Right kidney (tissue), 1 donor: ENCODE results near the gene FAM156B.
"Not testable (repeated sequence)": the region's sequence is repeated elsewhere in the genome, so short reads cannot be mapped to it uniquely, and the experiment has no call there.

Source experiments
- DNase-seq: peaks from one replicate; pipeline ENCODE4 v3.0.0-alpha.2; 2016

The FAM156B gene

DNA sequence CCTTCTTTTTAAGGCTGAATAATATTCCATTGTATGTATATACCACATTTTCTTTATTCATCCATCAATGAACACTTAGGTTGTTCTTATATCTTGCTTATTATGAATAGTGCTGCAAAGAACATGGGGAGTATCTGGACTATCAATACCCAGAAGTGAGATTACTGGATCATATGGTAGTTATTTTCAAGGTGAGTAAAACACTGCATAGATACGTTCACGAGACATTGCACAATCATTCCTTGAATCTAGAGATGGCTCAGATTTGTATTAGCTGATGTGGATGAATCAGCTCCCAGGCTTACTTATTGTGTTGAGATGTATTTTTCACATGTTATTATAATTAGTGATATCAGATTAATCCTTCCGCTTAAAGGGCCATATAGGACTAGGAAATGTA, 17.6 kb downstream of the FAM156B start:
- DNase-seq, result not testable (repeated sequence)

DNA sequence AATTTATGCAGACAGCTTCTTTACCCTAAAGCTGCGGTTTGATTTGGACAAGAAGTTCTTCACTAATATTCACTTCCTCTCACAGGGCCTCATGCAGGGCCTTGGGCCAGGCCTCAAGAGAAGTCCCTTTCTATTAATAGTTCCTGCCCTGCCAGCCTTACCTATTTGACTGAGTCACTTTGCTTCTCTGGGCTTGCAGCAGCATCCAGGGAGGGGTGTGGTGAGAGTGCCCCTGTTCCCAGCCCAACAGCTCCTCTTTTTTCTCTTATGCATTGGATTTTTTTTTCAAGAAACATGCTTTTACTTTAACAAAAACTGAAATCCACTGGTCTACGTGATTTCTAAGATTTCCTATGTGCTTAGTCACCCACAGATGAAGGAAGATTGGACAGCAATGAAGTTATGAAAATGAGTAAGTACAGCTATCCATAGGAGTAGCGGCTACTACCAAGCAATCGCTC, 26.7 kb downstream of the FAM156B start:
- DNase-seq, result no peak

DNA sequence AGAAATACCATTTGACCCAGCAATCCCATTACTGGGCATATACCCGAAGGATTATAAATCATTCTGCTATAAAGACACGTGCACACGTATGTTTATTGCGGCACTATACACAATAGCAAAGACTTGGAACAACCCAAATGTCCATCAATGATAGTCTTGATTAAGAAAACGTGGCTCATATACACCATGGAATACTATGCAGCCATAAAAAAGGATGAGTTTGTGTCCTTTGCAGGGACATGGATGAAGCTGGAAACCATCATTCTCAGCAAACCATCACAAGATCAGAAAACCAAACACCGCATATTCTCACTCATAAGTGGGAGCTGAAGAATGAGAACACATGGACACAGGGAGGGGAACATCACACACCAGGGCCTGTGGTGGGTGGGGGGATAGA, 33.1 kb downstream of the FAM156B start:
- DNase-seq, result not testable (repeated sequence)

DNA sequence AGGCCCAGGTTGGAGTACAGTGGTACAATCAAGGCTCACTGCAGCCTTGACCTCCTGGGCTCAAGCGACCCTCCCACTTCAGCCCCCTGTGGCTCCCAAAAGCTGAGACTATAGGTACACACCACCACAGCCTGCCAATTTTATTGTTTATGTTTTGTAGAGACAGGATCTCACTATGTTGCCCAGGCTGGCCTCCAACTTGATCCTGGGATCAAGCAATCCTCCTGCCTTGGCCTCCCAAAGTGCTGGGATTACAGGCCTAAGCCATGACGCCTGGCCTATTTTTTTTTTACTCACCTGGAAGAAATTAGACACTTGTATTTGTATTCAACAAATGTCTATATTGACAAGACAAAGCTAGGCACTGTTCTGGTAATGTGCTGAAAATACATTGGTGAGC, 36.1 kb downstream of the FAM156B start:
- DNase-seq, result no peak

GRCh38 chrX:52933976-52934703, 37.0 kb downstream of the FAM156B start:
- no peak for DNase-seq

DNA sequence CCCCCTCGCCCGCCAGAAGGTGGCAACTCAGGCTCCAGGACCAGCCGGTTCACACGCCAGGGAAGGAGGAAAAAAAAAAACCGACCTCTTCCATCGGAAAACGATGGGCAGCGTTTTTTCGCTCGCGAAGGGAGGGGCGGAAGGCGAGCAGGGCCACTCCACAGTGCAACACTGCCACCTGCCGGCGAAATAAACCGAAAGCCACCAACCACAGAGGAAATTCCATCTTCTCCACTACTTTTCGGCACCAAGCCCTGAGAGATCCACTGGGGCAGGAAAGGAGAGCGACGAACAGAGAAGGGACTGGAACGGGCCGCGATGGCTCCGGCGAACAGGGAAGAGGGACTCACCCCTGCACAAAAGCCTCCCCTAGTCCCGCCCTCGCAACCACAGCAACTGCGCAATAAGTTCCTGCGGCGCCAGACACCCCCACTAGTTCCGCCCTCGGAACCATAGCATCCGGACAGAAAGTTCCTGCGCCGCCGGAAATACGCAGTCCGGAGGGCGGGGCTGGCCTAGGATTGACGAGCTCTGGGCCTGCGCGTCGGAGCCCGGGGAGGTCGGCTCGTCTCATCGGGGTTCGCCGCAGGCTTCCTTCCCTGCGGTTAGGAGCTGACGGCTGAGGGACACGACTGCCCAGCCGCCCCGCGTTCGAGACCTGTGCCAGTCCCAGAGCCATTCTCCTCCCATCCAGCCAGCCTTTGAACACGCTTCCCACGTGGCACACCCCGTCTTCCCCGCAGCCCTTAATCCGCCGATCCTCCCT, 37.8 kb downstream of the FAM156B start:
- DNase-seq, result peak; percentile 90

GRCh38 chrX:52935470-52935784, 38.3 kb downstream of the FAM156B start:
- DNase-seq, result not testable (repeated sequence)

DNA sequence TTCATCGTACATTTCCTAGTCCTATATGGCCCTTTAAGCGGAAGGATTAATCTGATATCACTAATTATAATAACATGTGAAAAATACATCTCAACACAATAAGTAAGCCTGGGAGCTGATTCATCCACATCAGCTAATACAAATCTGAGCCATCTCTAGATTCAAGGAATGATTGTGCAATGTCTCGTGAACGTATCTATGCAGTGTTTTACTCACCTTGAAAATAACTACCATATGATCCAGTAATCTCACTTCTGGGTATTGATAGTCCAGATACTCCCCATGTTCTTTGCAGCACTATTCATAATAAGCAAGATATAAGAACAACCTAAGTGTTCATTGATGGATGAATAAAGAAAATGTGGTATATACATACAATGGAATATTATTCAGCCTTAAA, 43.6 kb downstream of the FAM156B start:
- not testable (repeated sequence) for DNase-seq

DNA sequence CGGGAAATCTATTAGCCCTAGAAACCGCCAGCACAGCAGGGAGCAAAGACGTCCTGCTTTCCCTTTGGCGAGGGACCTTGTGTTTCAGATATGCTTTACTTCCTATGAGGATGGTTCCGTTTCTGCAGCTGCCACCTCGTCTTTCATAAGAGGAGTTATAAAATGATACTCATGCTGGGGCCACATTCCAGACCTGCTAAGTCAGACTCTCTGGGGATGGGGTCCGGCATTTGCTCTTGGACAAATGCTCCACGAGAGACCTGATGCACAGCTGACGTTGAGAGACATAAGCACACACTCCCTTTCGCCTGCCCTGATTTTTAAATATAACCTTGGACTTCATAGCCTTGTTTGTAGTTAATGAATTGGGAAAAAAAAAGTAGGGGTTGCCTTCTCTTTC, 44.6 kb downstream of the FAM156B start:
- not testable (repeated sequence) for DNase-seq

GRCh38 chrX:52945838-52946494, 48.8 kb downstream of the FAM156B start:
- not testable (repeated sequence) for DNase-seq

GRCh38 chrX:52947501-52947900, 50.4 kb downstream of the FAM156B start:
- not testable (repeated sequence) for DNase-seq

DNA sequence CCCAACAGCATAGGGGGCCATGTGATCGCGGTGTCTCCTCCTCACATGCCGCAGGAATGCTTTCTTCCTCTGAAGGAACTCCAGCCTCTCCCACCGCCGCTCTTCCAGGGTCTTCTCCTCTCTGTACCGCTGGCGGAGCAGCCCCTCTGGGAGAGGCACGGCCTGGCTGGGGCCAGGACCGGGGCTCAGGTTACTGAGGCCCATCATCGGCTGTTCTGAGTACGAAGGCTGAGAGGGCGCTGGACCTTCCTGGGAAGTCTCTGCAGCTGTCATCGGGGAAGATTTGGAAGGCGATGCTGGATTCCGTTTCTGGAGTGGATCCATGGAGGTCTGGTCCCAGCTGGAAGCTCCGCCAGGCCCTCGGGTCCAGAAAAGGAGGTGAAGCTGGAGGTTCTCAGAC, 51.1 kb downstream of the FAM156B start:
- not testable (repeated sequence) for DNase-seq

GRCh38 chrX:52949325-52949724, 52.2 kb downstream of the FAM156B start:
- DNase-seq, result not testable (repeated sequence)

DNA sequence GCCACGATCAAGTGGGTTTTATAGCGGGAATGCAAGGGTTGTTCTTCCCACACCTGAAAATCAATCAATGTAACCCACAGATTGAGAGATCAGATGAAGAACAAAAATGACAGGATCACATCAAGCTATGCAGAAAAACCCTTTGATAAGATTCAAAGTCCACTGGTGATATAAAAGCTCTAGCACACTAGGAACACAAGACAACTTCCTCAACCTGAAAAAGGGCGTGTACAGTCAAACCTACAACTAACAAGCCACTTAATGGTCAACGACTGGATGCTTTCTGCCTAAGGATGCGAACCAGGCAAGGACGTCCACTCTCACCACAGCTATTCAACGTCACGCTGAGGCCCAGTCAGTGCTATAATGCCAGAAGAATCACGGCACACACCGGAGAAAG, 52.8 kb downstream of the FAM156B start:
- not testable (repeated sequence) for DNase-seq
